Vagina (tissue), 2 donors: ENCODE results near the gene HEG1. TPM values are rescaled to one million over a fixed set of nuclear protein-coding genes. Genes with fewer than 3 reads are reported as not detected.

Experiments used
- DNase-seq, 2 donors: peaks; one replicate each; pipeline ENCODE4 v3.0.0-alpha.2; 2017; ENCODE audit errors: extremely low spot score in 2 of 2
- H3K27ac ChIP-seq: fragments of 200-600 bp; sonication (generic); one replicate; pipeline ENCODE4 v1.5.1; 2019
- H3K27me3 ChIP-seq: fragments of 200-600 bp; sonication (generic); one replicate; pipeline ENCODE4 v1.5.1; 2019
- H3K36me3 ChIP-seq, 2 donors: fragments of 200-600 bp; sonication (generic); one replicate each; pipeline ENCODE4 v1.5.1; 2017 to 2019
- H3K4me1 ChIP-seq: fragments of 200-600 bp; sonication (generic); one replicate; pipeline ENCODE4 v1.5.1; 2019
- H3K4me3 ChIP-seq, 2 donors: fragments of 200-600 bp; sonication (generic); 1 replicate in 1 of 2; 2 replicates in 1 of 2; pipeline ENCODE4 v1.5.1; 2016 to 2019
- H3K9me3 ChIP-seq: fragments of 200-600 bp; sonication (generic); one replicate; pipeline ENCODE4 v1.5.1; 2019
- POLR2A ChIP-seq, 2 donors: fragments of 450-650 bp; IDR thresholded peaks; one replicate each; pipeline ENCODE4 v1.6.1; 2017; ENCODE audit warnings: antibody characterized with exemption in 2 of 2, mild to moderate bottlenecking in 2 of 2, moderate library complexity in 2 of 2
- POLR2AphosphoS5 ChIP-seq, 2 donors: sonication (generic); formaldehyde crosslinking; IDR thresholded peaks; one replicate each; pipeline ENCODE4 v1.9.0; 2017; ENCODE audit warnings: antibody characterized with exemption in 2 of 2, mild to moderate bottlenecking in 2 of 2, low read depth in 1 of 2; ENCODE audit not compliant: insufficient read depth in 1 of 2
- intact Hi-C: fragments of 100-400 bp; cut with DNase I; formaldehyde crosslinking; loops from one replicate; pipeline ENCODE4 v1.15.1; 2023
- total RNA-seq: library from RNA; depleted of rRNA; stranded (reverse); fragments of >200 nt; gene quantifications from one replicate; pipeline ENCODE4 v1.2.3, GENCODE V29; 2016
- TF ChIP-seq, protein P1 (sequence below), 3 experiments: fragments of 450-650 bp in 2 of 3; fragments of 200-600 bp in 1 of 3; sonication (generic) in 1 of 3; IDR thresholded peaks; one replicate each; pipeline ENCODE4 v1.5.1; 2017 to 2019; ENCODE audit warnings: antibody characterized with exemption in 3 of 3, mild to moderate bottlenecking in 2 of 3, moderate library complexity in 2 of 3

HEG1 gene
- total RNA-seq, 1 donor from 2014 or later = 47.1 TPM

DNA sequence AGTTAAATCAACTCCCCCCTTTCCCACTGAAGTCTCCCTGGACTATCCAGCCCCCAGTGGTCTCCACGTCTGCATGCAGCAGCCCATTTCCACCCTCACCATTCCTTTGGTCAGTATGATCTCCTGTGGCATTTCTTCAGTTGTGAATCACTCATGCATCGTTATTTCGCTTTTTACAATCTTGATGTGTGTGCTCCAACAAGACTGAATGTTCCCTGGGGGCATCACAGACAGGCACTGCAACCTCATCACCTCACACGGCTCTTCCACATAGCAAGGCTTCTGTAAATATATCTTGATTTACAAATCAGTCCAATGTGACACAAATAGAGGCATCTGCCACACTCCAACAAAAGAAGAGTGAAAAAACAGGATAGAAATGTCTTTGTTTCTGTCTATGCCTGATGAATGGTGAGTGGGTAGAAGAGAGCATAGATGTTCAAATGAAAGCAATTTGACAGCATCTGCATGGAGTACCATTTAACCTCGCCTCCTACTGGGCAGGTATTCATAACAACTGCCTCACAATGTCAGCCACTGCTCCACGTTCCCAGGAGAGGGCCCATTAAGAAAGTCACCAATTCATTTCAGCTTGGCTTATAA lies 5.2 kb downstream of the HEG1 start:
- Histone ChIP-seq H3K27me3 (no peaks in the 10 kb centered on the region), H3K9me3 (no peaks in the 10 kb centered on the region), H3K4me3 (no peak overlapping the region), H3K27ac (no peak overlapping the region), H3K36me3 (no peaks in the 10 kb centered on the region), H3K4me1 (peaks cover 82% of the 10 kb centered on the region)
- intact Hi-C loops = no loop called here
- TF ChIP-seq POLR2AphosphoS5 (IDR thresholded peaks at IDR 0.05; ENCODE audit: insufficient read depth in 1 of 2, low read depth in 1 of 2) (no peak), POLR2A (IDR thresholded peaks at IDR 0.05) (no peak)
- TF ChIP-seq, protein P1, sequence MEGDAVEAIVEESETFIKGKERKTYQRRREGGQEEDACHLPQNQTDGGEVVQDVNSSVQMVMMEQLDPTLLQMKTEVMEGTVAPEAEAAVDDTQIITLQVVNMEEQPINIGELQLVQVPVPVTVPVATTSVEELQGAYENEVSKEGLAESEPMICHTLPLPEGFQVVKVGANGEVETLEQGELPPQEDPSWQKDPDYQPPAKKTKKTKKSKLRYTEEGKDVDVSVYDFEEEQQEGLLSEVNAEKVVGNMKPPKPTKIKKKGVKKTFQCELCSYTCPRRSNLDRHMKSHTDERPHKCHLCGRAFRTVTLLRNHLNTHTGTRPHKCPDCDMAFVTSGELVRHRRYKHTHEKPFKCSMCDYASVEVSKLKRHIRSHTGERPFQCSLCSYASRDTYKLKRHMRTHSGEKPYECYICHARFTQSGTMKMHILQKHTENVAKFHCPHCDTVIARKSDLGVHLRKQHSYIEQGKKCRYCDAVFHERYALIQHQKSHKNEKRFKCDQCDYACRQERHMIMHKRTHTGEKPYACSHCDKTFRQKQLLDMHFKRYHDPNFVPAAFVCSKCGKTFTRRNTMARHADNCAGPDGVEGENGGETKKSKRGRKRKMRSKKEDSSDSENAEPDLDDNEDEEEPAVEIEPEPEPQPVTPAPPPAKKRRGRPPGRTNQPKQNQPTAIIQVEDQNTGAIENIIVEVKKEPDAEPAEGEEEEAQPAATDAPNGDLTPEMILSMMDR (IDR thresholded peaks at IDR 0.05) = no peak
- no peak for DNase-seq

DNA sequence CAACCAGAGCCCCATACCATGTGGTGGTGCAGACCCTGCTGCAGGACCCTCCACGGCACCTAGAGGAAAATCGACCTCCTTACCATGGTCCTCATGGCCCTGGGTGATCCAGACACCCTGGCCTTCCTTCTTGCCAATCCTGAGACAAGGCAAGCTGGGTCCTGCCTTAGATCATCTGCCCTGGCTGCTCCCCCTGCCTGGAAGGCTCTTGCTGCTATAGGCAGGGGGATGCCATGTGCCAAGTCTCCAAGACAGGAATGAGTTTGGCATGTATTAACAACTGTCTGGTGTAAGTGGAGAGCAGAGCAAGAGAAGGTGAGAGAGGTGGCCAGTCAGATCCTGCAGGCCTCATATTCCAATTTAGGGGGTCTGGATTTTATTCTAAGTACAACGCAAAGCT lies 7.5 kb downstream of the HEG1 start:
- no peak for DNase-seq
- Histone ChIP-seq H3K9me3 (no peaks in the 10 kb centered on the region), H3K36me3 (no peaks in the 10 kb centered on the region), H3K4me1 (peaks cover 93% of the 10 kb centered on the region), H3K27me3 (no peaks in the 10 kb centered on the region), H3K27ac (peak overlapping the region; percentile 47), H3K4me3 (no peak overlapping the region)
- intact Hi-C loops = no loop called here
- TF ChIP-seq POLR2A (IDR thresholded peaks at IDR 0.05) = no peak
- TF ChIP-seq, protein P1 (IDR thresholded peaks at IDR 0.05) = no peak
- no peak for TF ChIP-seq POLR2AphosphoS5 (IDR thresholded peaks at IDR 0.05; ENCODE audit: insufficient read depth in 1 of 2, low read depth in 1 of 2)

DNA sequence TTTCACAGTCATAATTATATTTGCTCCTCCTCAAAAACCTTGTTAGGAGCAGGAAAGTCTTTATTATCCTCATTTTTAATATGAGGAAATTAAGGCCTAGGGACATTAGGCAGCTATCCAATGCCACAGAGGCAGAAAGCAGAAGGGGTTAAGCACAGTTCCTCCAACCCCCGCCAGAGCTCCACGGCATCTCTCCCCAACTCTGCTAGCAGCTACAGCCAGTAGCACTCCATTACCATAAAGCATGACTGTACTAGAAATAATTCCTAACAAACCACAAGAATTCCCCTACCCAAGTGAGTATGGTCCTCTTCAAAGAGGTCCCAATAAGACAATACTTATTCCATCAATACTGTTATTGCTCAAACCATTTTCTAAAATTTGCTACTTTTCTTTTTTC lies 9.8 kb downstream of the HEG1 start:
- TF ChIP-seq, protein P1 (IDR thresholded peaks at IDR 0.05) = no peak
- TF ChIP-seq POLR2A (IDR thresholded peaks at IDR 0.05) (no peak), POLR2AphosphoS5 (IDR thresholded peaks at IDR 0.05; ENCODE audit: insufficient read depth in 1 of 2, low read depth in 1 of 2) (no peak)
- intact Hi-C loops = no loop called here
- H3K4me1 ChIP-seq = peaks cover 93% of the 10 kb centered on the region
- H3K27me3 ChIP-seq = no peaks in the 10 kb centered on the region
- H3K27ac ChIP-seq = no peak overlapping the region
- DNase-seq = no peak
- H3K4me3 ChIP-seq = no peak overlapping the region
- no peaks in the 10 kb centered on the region for H3K36me3 ChIP-seq
- no peaks in the 10 kb centered on the region for H3K9me3 ChIP-seq

DNA sequence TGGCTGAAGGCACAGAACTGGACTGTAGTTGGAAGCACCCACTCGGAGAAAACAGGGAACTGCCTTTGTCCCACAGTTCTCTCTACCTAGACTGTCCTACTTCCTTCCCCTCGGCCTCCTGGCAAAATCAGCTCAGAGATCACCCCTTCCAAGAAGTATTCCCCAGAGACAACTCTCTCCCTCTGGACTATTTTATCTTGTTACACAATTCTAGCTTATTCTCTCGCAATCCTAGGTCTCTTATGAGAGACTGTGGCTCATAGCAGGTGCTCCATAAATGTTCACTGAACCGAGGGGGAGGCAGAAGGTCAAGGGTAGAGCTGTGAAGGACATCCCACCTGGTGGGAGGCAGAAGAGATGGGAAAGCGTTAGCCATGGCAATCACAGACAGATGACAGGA lies 10.6 kb downstream of the HEG1 start:
- TF ChIP-seq POLR2AphosphoS5 (IDR thresholded peaks at IDR 0.05; ENCODE audit: insufficient read depth in 1 of 2, low read depth in 1 of 2) (no peak), POLR2A (IDR thresholded peaks at IDR 0.05) (no peak)
- TF ChIP-seq, protein P1 (IDR thresholded peaks at IDR 0.05) = no peak
- Histone ChIP-seq H3K27me3 (no peaks in the 10 kb centered on the region), H3K9me3 (no peaks in the 10 kb centered on the region), H3K27ac (peak overlapping the region; percentile 87), H3K4me3 (no peak overlapping the region), H3K36me3 (no peaks in the 10 kb centered on the region), H3K4me1 (peaks cover 94% of the 10 kb centered on the region)
- intact Hi-C loops = no loop called here
- no peak for DNase-seq

DNA sequence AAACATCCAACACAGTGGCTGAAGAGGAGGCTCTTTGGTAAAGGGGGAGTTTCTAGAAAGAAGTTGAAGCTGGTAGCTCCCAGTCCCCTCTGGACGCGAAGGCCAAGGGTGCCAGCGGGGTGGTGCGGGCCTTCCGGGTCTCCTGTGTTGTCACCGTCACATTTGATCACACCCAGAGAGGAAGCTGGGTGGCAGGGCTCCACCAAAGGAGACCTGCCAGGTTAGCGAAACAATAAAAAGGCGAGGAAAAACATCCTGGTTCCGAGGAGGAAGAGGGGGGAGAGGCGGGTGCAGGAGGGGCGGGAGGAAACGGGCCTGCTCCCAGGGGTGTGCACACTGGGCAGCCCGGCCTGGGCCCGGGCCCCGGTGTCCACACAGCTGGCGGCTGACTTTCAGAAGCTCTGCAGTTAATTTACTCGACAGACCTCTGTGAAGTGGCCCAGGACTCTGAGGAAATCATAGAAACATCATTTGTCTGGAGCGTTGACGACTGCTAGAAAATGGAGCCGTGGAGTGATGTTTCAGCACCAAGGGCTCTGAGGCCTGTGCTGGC lies 12.1 kb downstream of the HEG1 start:
- DNase-seq = no peak
- Histone ChIP-seq H3K4me3 (peak overlapping the region in 1 of 2 donors; percentile 22), H3K9me3 (no peaks in the 10 kb centered on the region), H3K4me1 (peaks cover 95% of the 10 kb centered on the region), H3K36me3 (no peaks in the 10 kb centered on the region), H3K27me3 (no peaks in the 10 kb centered on the region), H3K27ac (peak overlapping the region; percentile 87)
- intact Hi-C loops = no loop called here
- no peak for TF ChIP-seq POLR2A (IDR thresholded peaks at IDR 0.05)
- TF ChIP-seq POLR2AphosphoS5 (IDR thresholded peaks at IDR 0.05; ENCODE audit: insufficient read depth in 1 of 2, low read depth in 1 of 2) = peak; percentile 34 to 51
